HG03135 (cell line): ENCODE measurements around the gene WDSUB1.

Experiments used
- ATAC-seq: cut with Tn5 transposase; IDR thresholded peaks from one replicate; pipeline ENCODE4 v1.9.1; 2021; ENCODE audit warnings: mild to moderate bottlenecking, moderate library complexity; ENCODE audit not compliant: unreplicated experiment

WDSUB1 gene

GRCh38 chr2:159285929-159286708 lies at the start of gene WDSUB1:
WDSUB1 (minus strand) TSS chr2:159286703; CDS start chr2:159283069, 3,634 bp downstream.
- peak; percentile 29 for ATAC-seq

GRCh38 chr2:159326569-159327255 lies 40.2 kb upstream of the WDSUB1 start:
- no peak for ATAC-seq

- ATAC-seq = no peak
Observed at GRCh38 chr2:159322419-159322818, 35.9 kb upstream of the WDSUB1 start.

DNA sequence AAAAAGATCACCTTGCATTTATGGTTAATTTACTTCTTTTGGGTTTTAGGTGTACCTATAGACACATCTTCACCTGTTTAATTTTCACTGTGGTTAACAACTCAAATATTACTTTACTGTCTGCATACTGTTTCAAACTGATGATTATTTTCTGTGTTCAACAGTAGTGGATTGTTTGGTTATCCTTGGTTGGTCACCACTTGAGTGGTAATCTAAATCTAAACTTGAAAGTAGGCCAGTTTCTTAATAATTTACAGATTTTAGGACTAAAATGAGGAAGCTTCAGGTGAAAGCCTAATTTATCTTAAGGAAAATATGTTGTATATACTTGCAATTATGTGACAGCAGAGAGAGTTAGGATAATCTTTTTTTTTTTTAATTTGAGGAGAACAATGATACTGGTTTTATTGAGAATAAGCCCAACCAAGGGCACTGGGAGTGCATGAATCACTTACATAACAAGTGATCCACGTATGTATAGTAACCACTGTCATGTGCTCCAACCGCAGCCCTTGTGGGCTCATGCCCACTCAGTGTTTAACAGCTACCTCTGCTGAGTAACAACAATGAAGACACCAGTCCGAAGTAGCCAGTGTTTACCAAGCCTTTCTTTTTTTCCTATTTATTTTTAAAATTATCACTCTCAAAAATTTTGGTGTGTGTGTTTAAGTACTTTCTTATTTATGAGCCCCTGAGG lies 31.0 kb upstream of the WDSUB1 start:
- no peak for ATAC-seq

DNA sequence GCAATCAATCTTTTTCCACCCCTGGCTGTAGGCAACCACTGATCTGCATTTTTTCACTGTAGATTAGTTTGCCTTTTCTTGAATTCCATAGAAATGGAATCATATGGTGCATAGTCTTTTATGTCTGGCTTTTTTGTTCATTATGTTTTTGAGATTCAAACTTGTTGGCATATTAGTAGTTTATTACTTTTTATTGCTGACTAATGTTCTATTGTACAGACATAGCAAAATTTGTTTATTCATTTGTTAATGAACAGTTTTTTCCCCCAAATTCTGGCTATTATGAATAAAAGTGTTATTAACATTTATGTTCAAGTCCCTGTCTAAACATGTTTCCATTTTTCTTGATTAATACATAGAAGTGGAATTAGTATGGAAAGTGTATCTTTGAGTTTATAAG lies 21.4 kb upstream of the WDSUB1 start:
- no peak for ATAC-seq

DNA sequence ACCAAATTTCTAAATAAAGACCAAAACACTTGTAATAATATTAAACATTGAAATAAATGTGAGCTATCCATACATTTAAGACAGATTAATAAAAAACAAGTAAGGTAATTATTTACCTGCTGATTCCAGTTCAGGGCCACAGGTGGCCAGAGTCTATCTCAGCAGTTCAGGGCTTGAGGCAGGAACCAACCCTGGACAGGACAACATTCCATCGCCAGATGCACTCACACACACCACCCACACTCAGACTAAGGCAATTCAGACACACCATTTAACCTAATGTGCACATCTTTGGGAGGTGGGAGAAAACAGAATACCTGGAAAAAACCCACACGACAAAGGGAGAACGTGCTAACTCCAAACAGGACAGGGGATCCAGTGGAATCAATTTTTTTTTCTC lies 14.1 kb upstream of the WDSUB1 start:
- ATAC-seq = no peak

GRCh38 chr2:159298967-159299366 lies 12.5 kb upstream of the WDSUB1 start:
- no peak for ATAC-seq

DNA sequence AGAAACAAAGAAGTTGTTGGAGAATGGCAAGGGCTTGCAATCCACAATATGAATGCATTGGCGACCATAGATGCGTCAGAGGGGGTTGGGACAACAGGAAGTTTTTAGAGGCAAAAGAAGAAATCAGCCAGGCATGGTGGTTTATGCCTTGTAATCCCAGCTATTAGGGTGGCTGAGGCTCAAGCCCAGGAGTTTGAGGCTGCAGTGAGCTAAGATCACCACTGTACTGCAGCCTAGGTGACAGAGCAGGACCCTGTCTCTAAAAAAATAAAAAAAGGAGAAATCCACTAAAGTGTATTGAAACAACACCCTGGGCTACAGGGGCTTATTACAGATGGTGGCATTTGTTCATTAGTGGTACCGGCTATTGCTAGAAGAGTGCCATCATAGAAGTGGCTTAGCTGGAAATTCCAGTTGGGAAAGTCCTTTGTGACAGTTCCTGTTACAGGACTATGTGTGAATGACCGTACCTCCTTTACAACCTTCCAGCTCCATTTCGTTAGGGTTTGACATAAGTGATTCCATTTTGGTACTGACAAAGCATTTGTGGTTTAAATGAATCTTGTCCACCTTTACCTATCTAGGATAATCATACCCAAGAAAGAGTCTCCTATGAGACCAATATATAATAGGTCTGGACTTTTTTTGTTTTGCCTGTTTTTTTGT lies 10.7 kb upstream of the WDSUB1 start:
- no peak for ATAC-seq

DNA sequence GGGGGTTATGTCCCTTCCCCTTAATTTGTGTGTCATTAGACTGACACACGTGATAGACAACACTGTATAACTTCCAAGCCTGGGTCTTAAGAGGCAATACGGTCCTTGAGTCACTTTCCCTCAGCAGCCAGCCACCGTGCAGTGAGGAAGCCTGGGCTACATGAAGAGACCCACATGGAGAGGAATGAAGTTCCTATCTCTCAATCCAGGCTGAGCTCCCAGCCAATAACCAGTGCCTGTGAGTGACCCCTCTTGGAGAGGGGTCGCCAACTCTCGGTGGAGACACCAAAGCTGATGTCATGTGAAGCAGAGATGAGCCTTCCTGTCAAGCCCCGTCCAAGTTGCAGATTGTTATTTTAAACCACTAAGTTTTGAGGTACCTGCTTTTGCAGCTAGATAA lies 5.7 kb upstream of the WDSUB1 start:
- ATAC-seq = no peak

GRCh38 chr2:159290289-159290907 lies 3.9 kb upstream of the WDSUB1 start:
- ATAC-seq = no peak

DNA sequence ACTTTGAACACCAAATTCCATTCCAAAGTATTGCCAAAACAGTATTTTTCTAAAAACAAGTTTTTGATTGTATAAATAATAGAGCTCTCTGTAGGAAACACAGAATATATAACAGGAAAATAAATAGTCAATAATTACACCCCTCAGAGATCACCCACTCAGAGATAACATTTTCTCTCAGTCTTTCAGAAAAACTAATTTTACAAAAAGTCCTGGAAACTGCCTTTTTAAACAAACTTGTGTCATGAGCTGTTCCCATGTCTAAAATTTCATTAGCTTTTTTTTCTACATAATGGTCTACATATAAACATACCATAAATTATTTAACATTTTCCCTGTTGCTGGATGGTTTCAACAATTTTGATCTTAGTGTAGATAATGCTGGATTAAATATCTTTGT lies 1.2 kb upstream of the WDSUB1 start:
- ATAC-seq = no peak

GRCh38 chr2:159286709-159287441 lies 372 bp upstream of the WDSUB1 start:
- peak; percentile 95 for ATAC-seq

GRCh38 chr2:159285433-159285832 lies 1.1 kb downstream of the WDSUB1 start:
- ATAC-seq = no peak

GRCh38 chr2:159283529-159283928 lies 3.0 kb downstream of the WDSUB1 start:
- no peak for ATAC-seq

- ATAC-seq = no peak
Observed at GRCh38 chr2:159281002-159281401, 5.5 kb downstream of the WDSUB1 start.

DNA sequence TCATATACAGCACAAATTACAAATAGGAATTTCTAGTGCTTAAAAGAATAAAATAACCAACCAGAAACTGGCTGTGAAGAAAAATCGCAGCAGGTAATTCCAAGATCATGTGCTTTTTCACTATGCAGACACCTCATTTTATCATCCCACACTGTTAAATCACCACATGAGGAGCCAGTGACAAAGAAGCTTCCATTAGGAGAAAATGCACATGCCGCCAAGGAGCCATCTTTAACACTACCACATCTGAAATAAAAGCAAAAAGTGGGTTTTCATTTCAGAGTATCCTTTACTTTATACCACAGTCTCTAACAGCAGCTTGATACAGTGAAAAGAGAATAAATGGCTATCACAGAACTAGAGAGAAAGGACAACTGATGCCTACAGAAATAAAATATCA lies 6.8 kb downstream of the WDSUB1 start:
- ATAC-seq = no peak

DNA sequence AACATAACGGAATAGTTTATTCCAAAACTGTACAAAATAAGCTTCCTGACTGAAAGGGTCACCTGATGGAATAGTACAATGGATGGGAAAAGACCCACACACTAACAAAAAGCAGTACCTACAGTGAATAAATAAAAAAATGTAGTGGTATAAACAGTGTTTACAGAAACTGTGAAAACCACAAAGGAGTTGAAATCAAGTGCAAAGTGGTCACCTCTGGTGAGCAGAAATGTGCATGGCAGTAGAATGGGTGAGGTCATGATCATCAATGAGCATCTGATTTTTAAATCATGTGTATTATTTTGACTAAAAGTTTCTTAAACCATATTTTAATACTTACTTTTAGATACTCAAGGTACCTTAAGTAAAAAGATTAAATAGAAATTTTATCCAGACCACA lies 11.4 kb downstream of the WDSUB1 start:
- ATAC-seq = no peak

GRCh38 chr2:159272156-159272555 lies 14.3 kb downstream of the WDSUB1 start:
- no peak for ATAC-seq

DNA sequence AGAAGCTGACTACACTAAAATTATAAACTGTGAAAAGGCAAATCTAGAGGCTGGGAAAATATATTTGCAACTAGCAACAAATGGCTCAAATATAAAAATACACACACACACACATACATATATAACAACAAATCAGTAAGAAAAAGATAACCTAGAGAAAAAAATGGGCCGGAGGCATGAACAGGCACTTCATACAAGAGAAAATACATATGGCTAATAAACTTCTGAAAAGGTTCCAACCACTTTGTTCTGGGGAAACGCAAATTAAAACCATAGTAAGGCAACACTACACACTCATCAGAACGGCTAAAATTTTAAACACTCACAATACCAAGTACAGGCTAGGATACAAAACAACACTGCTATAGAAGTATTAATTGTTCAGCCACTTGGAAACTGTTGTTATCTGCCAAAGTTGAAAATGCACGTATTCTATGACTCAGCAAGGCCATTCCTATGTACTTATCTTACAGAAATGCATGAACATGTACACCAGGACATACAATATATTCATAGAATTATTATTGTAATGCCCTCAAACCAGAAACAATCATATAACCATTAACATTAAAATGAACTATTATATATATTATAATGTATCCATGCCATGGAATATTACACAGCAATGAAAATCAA lies 15.6 kb downstream of the WDSUB1 start:
- no peak for ATAC-seq

DNA sequence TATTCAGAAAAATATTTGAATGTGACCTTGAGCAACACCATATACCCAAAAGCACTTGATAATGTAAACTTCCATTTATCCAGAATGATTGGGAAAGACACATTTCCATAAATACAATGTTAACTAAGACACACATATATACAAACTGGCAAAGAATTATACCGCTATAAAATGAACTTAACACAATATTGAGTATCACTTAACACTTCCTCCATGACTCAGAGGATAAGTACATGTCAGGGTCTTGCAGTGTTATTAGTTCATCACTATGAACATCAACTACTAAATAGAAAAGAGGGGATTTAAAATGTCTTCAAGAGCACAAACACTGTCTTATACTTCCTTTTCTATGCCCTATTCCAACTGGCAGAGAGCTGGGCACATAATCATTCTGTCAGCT lies 18.6 kb downstream of the WDSUB1 start:
- no peak for ATAC-seq
